Activated naive CD8-positive, alpha-beta T cell treated with anti-CD3 and anti-CD28 coated beads for 36 hours (primary cell): Measurements from ENCODE around the gene OLIG1. TPM values are rescaled to one million over a fixed set of nuclear protein-coding genes. Genes with fewer than 3 reads are reported as not detected.

Experiments
- DNase-seq: peaks from one replicate; pipeline ENCODE4 v3.0.0; 2021
- H3K27ac Mint-ChIP-seq: one replicate; pipeline ENCODE4 v1.8.0; 2022; ENCODE audit warnings: mild to moderate bottlenecking, moderate library complexity, mixed read lengths
- H3K27me3 Mint-ChIP-seq: one replicate; pipeline ENCODE4 v1.8.0; 2022; ENCODE audit warnings: mild to moderate bottlenecking, mixed read lengths
- H3K36me3 Mint-ChIP-seq: one replicate; pipeline ENCODE4 v1.8.0; 2021; ENCODE audit warnings: mild to moderate bottlenecking, mixed read lengths
- H3K4me1 Mint-ChIP-seq: one replicate; pipeline ENCODE4 v1.8.0; 2021; ENCODE audit warnings: mixed read lengths
- H3K4me3 Mint-ChIP-seq: one replicate; pipeline ENCODE4 v1.8.0; 2022; ENCODE audit warnings: mild to moderate bottlenecking, moderate library complexity, mixed read lengths
- H3K9me3 Mint-ChIP-seq: one replicate; pipeline ENCODE4 v1.8.0; 2022; ENCODE audit warnings: mixed read lengths
- total RNA-seq, 2 experiments: library from RNA; stranded (reverse); gene quantifications; one replicate each; pipeline ENCODE4 v1.2.3, GENCODE V29; 2021

Gene OLIG1
- total RNA-seq, 2 experiments from 2014 or later = 0.21 TPM; not detected in 1

GRCh38 chr21:33116676-33117075 lies 46.7 kb downstream of the OLIG1 start:
- no peaks in the 10 kb centered on the region for H3K36me3 Mint-ChIP-seq
- peaks cover 4% of the 10 kb centered on the region for H3K27me3 Mint-ChIP-seq
- DNase-seq = no peak
- no peak overlapping the region for H3K27ac Mint-ChIP-seq
- H3K4me3 Mint-ChIP-seq = no peak overlapping the region
- H3K4me1 Mint-ChIP-seq = peaks cover 16% of the 10 kb centered on the region
- no peaks in the 10 kb centered on the region for H3K9me3 Mint-ChIP-seq

DNA sequence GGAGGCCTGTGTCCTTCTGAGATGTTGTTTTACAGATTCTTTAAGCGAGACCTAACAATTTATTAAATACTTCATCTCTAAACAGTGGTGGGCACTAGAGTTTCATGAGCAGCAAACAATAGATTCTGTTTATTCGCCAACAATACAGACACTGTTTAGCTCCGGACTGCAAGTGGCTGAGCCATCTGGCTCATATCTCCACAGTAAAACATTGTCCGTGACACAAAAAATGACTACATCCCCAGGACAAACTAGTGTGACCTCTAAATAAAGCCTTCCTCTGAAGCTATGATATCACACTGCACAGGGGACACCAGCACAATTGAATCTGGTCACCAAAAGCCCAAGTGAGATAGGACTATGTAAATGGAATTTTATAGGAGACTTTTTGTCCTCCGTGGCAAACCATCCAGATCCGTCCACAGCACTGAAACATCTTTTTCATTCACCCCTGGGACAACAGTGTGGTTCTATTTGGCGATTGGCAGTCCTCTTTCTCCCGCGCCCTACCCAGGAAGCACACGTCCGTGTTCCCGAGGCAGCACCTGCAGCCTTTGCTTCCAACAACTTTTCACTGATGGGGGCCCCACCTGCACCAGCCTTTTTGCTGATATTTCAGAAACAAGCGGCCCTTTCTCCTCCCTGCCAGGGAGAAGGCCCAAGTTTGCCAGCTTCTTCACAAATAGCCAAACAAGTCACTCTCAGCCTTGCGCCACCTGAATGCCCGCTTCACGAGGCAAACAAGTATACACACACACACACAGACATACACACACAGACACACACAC lies 47.4 kb downstream of the OLIG1 start:
- Mint-ChIP-seq H3K36me3 (no peaks in the 10 kb centered on the region), H3K27me3 (no peaks in the 10 kb centered on the region), H3K4me3 (no peak overlapping the region), H3K4me1 (peaks cover 16% of the 10 kb centered on the region), H3K27ac (no peak overlapping the region), H3K9me3 (no peaks in the 10 kb centered on the region)
- DNase-seq = no peak

Other genes with a start within 250 kb of the OLIG1 start
- not detected for gene OLIG2, start 44.2 kb upstream of the OLIG1 start, total RNA-seq
- 10 to 100 TPM; 36.9 to 43.7 TPM for gene IFNAR2, start 159.8 kb downstream of the OLIG1 start, total RNA-seq
- 10 to 100 TPM; 25.3 to 25.9 TPM for gene IL10RB, start 196.2 kb downstream of the OLIG1 start, total RNA-seq